PC-9 (cell line): ENCODE measurements around the gene ZNF23.

Experiments used
- CTCF ChIP-seq: fragments of 200-600 bp; sonication (generic); conservative IDR thresholded peaks from 2 replicates; pipeline ENCODE4 v1.6.1; 2017; ENCODE audit warnings: mixed run types, antibody characterized with exemption, mild to moderate bottlenecking, moderate library complexity
- EZH2 ChIP-seq: fragments of 200-600 bp; sonication (generic); IDR thresholded peaks from 2 replicates; pipeline ENCODE4 v1.8.0; 2017; ENCODE audit warnings: antibody characterized with exemption, low read depth

GRCh38 chr16:71492786-71493185 lies 30.7 kb upstream of the ZNF23 start:
- TF ChIP-seq CTCF, result no peak
- TF ChIP-seq EZH2, result no peak
